Fibroblast of skin of left quadriceps (primary cell): ENCODE results near the gene AHRR.

ENCODE experiments used
- DNase-seq, 2 experiments: peaks; one replicate each; pipeline ENCODE4 v3.0.0-alpha.2; 2013; ENCODE audit warnings: low read depth in 2 of 2

Gene AHRR

GRCh38 chr5:429453-430188 is 108.1 kb downstream of the AHRR start:
- DNase-seq = peak; percentile 27 to 39

DNA sequence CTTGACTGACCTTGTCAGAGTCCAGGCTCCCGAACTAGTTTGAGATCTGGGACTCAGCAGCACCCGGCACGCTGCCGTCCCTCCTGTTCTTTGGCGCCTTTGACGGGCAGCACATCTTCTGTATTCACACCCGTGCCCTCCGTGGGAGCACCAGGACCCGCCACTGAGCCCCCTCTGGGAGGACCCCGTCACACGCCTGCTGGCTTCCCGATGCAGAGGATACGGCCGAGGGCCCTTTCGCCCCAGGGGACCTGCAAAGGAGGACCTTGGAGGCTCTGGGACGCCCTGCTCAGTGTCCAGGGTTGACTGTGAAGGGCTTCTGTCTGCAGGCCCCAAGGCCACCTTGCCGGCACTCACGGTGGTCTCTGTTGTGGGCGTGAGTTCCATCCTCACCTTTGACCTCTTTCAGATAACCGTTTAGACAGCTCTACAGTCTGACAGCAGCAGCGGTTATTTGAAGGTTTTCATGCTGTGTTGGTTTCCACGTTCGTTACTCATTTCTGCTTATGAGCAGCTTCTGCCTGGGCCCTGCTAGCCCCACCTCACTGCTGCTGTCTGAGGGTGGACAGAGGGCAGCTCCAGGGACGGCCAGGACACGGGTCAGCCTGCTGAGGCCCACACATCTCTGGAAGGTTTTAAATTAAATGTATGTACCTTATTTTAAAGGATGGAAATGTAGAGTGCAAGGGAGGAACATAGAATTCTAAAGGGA is 108.9 kb downstream of the AHRR start:
- no peak for DNase-seq

DNA sequence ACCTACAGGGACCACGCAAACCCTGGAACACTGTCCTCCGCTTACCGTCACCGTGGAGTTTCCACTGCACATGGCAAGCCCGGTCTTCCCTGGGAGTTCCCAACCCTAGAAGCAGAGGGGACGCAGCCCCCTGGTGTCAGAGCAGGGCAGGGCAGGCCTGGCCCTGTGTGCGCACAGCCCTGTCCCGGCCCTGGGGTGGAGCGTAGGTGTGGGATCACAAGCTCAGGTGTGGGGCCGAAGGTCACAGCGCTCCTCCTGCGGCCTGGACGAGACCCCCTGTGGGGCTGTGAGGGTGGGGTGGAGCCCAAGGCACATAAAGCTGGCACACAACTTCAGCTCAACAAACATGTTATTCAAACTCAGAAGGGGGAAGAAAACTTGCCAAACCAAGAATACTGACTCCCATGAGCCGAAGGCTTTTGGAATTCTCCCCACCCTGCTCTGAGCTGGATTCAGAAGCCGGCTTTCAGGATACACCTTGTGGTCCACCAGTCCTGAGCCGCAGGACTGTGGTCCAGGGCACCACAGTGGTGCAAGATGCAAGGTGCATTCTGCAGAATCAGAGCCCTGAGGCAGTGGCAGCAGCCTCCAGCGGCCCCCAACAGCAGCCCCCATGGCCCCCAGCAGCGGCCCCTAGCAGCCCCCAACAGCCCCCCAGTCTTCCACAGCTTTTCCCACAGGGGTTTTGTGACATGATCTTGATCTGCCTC is 109.6 kb downstream of the AHRR start:
- DNase-seq = peak in 1 of 2 experiments; percentile 16

GRCh38 chr5:431711-432050 is 110.2 kb downstream of the AHRR start:
- no peak for DNase-seq

DNA sequence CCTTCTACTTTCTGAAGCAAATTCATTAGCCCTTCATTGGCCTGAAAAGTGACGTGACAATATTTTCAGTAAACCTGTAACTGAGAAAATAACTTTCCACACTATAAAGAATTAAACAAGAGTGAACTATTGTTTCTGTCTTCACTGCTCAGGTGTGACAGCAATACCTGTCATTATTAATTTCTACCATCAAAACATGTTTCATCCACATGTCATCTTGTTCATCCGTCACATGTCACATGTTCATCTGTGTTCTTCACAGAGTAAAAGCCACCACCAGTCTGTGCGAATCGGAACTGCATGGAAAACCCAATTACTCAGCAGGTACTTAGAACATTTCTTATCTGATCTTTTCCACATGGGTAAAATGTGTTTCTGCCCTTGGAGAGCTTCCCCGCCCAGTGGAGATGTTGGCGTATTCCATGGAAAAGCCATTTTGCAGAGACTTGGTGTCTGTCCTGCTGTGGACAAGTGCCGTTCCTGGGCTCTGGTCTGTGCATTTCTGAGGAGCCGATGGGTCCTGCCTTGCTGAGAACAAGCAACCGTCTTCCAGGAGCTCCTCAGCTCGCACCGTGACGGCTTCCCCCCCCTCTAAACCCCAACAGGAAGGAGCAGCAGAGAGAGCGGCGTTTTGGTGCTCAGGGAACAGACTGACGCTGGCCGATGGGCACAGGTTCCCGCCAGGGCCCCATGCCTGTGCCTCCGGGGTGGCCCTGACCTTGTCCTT is 110.8 kb downstream of the AHRR start:
- no peak for DNase-seq

DNA sequence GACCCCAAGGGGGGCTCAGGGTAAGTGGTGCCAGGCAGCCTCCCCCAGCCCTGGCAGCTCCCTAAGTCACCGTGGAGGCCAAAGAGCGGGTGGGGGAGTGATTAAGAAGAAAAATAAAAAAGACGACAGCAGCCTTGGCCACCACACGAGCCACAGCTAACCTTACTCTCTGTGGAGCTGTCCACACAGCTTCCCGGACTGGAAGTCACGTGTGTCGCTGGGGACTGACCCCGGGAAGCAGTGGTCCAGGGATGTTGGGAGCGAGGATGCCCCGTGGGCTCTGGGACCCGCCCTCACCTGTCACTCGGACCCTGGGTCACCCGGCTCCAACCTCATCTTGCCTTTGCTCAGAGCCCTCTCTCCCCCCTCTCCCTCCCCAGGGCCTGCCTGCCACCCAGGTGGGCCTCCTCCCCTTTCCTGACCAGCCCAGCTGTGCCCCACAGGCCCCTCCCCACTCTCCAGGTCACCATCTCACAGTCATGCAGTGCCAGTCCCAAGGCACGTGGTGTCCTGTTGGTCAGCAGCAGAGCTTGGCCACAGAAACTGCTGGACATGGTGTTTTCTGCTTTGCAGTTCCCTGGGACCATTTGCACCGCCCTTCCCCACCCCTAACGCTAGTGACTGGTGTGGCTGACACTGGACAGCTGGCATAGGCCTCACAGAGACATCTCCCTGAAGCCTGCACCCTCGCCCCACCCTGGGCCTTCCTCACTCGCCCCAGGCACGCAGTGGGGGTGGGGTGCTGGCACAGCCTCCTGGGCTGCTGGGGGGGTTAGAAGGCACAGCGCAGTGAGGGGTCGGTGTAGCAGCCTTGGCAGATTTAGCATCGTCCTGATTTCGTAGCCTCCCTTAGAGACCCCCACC is 111.6 kb downstream of the AHRR start:
- DNase-seq = no peak

- DNase-seq = no peak
These were observed 112.3 kb downstream of the AHRR start for GRCh38 chr5:433836-434235.

DNA sequence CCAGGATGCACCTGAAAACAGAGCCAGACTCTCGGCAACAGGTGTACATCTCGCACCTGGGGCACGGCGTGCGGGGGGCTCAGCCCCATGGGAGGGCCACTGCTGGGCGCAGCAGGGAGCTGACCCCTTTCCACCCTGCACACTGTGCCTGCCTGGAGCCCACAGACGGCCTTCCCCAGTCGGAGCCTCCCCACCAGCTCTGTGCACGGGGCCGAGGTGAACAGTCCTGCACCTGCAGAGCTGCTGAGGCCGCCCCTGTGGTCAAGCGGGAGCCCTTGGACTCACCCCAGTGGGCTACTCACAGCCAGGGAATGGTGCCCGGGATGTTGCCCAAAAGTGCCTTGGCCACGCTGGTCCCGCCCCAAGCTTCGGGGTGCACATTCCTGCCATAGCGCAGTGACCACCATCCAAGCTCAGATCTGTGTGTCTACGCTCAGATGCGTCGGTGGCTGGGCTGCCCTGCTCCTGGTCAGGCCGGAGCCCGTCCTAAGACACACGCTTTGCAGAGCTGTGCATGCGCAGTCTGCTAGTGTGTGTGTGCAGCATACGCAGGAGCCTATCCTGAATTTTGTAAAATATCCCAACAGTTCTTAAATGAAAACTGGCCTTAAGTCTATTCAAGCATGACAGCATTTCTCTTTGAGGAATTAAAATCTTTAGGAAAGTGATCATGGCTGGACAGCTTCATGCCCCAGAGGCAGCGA is 113.1 kb downstream of the AHRR start:
- no peak for DNase-seq

DNA sequence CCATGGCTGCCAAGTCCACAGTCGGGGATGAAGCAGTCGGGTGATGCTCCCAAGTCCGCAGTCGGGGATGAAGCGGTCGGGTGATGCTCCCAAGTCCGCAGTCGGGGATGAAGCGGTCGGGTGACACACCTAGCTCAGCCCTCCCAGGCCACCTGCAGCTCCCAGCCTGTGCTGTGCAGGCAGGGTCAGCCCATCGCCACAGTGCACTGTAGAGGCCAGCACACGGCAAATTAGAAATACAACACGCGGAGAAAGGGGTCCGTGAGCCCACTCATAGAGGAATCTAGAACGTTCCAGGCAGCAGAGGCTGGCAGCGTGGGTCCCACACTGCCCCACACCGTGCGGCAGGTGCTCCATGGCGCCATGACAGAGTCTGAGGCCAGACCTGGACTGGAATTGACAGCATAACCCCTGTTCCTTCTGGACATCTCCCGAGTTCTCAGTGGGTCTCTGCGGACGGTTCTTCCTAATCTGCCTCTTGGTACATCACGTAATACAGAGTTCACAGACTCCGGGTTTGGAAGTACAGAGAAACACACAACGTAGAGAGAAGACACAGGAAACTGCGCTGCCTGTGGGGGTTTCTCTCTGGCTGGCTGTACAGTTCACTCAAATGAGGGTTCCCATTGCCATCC is 113.8 kb downstream of the AHRR start:
- no peak for DNase-seq

DNA sequence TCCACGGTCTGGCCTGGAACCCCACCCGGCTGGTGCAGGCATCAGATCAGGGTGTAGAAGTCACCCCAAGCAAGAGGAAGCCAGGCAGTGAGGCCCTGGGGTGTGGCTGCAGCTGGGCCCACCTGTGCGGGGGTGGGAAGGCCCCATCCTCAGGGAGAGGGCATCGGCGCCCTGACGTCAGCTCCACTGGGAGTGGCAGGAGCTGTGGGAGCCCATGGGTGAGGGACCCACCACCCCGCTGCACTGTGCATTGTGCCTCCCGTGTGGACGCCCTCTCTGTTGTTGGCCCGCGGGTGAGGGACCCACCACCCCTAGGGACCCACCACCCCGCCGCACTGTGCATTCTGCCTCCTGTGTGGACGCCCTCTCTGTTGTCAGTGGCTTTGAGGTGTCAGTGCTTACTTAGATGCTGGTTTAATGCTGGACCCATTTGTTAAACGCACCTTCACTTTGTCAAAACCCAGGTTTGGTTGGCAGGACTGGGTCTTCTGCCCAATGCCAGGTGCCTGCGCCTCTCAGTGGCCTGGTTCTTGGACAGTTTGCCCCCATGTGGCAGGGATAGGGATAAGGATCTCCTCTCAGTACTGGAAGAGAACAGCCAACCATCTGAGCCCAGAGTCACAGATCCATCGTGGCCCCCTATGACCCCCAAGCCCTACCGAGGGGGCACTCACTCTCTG is 114.6 kb downstream of the AHRR start:
- DNase-seq = no peak

DNA sequence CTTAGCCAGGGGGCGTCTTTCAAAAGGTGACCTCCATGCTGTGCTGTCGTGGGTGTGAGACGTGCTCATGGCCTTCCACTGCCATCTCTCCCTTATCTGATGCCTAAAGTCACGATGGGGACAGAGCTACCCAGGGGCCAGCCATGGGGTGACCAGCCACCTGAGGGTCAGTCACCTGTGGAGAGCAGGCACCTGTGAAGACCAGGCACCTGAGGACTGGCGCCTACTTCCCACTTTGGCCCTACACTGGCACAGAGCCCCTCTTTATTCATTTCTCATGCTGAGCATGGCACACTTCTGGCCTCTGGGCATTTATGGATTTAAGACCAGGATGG is 115.1 kb downstream of the AHRR start:
- no peak for DNase-seq

DNA sequence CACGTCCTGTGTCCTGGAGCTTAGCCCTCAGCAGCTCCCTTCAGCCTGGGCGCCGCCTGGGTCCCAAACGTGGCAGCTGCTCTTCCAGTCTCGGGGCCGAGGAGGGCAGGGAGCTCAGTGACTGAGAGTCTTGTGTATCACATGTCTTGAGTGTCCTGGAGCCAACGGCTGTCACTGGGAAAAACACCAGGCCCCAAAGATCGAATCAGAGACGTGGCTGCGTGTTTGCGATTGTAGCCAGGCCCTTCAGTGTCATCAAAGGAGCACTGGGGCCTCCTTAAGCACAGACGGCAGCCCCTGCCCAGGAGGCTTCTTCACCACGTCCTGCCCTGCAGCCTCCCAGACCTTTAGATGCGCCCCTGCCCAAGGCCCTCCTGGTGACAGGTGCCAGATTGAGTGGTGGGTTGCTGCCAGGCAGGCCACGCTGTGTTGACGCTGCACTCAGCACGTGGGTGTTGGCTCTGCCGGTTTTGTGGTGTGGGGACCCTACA is 115.8 kb downstream of the AHRR start:
- DNase-seq = no peak

DNA sequence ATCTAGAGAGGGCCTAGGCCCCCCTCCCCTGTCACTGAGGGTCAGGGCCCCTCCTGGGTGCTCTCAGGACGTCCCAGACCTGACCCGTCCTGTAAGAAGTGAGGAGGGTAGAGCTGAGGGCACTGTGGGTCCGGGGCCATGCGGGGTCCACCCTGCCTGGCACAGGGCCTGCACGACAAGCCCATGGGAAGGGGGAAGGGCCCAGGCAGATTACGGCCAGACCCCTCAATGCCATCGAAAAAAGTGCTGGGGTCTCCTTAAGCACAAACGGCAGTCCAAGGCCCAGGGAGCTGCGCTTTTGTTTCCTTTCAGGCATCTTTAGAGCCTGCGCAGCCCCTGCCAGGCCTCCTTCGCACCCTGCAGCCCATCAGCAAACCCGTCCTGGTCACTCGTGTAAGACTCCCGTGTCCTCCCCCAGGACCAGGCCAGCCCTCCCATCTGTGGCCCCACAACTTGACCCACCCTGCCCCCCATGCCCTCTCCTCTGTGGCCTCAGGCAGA is 117.0 kb downstream of the AHRR start:
- no peak for DNase-seq

DNA sequence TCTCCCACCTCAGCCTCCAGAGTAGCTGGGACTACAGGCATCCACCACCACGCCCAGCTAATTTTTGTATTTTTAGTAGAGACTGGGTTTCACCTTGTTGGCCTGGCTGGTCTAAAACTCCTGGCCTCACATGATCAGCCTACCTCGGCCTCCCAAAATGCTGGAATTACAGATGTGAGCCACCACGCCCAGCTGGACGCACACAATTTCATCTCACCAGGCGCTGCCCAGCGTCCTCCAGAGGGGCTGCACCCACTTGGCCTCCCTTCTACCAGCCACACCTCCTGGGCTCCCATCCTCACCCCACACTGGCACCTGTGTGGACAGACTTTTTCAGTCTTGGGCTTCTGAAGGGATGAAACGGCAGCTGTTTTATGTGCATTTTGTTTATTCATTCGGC is 117.7 kb downstream of the AHRR start:
- no peak for DNase-seq

DNA sequence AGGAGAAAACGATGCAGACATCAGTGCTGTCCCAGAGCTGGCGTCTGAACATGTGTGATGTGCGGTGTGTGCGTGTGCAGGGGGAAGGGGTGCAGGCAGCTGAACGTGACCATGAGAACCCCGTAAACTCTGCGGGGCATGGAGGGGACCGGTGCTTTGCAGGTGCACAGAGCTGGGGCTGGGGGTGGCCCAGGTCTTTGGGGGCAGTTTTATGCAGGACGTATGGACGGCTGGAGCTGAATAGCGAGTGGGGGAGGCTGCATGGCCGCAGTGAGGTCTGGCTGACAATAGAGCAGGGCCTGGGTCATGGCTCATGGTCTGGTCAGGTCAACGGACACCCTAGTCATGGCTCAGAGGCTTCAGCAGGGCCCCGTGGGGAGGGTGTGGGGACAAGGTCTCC is 118.1 kb downstream of the AHRR start:
- no peak for DNase-seq

- no peak for DNase-seq
These were observed 119.1 kb downstream of the AHRR start for GRCh38 chr5:440401-441201.

DNA sequence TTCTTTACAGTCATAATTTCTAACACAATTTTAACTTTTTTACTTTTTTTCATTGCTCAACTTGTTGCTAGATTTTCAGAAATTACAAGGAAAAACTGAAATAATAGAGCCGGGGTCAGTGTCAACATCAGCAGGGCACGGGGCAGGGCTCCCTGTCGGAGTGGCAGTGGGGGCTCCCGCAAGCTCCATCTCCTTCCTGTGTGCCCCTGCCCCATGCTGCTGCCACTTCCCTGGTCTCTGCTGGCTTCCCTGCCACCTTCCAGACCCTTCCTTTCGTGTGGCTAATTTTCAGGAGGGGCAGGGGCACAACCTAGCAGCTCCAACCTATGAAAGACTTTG is 120.5 kb downstream of the AHRR start:
- DNase-seq = no peak

DNA sequence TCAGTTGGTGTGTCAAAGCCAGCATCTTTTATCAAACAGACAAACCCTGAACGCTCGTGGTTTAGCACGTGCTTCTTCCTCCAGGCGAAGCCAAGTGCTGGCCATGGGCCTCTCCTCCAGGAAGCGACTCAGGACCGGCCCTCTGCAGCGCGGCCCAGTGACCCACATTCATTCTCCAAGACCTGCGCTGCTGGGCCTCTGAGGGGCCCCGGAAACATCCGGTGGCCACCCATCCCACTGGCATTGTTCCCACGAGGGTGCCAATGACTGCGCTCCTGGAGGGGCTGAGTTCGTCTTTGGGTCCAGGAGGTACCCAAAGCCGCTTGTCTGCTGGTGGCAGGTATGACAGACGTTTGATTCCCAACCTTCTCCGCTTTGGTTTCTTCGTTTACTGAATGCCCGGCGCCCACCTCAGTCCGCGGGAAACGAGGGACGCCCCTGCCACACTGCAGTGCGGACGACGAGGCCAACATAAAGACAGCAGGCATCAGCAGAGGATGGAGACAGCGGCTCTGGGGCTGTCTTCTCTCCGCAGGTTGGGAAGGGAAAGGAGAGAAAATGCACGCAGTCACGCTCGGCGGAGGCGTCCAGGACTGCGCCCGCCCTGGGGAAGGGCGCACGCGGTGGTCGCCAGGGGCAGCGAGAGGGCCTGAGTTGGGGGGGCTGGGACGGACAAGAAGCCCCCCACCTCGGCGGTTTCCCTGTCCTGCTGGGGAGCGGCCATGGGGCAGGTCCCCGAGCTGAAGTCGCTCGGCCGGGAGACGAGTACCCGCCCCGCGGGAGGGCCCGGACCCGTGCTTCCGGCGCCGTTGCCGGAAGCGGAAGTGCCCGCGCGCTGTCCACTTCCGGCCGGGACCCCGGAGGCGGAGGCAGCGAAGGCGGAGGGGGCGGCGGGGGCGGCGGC is 121.1 kb downstream of the AHRR start, which contains the start of gene EXOC3:
TSS of gene EXOC3 (plus strand) at position 842 of the 904 bp plus-strand sequence. CDS start 3,030 bp downstream, outside the sequence.
- peak; percentile 29 to 38 for DNase-seq
